NCI-H187 (cell line): ENCODE measurements around the gene VASP.

Experiments used
- DNase-seq, 2 experiments: peaks; one replicate each; lab custom pipeline; 2025; lab: John Stamatoyannopoulos, UW

Gene VASP

GRCh38 chr19:45554481-45554880 is 47.2 kb downstream of the VASP start:
- no peak for DNase-seq

DNA sequence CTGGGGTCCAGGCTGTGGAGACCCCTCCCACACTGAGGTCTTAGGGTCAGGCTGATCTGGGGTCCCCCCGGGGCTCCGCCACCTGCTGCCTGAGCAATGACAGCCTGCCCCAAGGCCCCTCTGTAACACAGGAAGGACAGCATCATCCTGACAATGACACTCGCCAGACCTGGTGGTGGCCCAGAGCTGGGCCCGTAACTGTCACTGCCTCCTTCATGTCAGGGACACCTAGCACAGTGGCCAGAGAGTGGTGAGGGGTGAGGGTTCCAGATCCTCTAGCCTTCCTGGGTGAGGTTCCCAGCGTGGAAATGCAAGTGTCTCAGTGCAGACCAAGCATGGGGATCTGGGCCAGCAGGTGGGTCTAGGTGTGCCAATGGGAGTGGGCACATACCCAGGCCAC is 49.6 kb downstream of the VASP start:
- no peak for DNase-seq

GRCh38 chr19:45558399-45558878 is 51.2 kb downstream of the VASP start:
- no peak for DNase-seq

- DNase-seq = no peak
Observed at GRCh38 chr19:45560038-45560437, 52.8 kb downstream of the VASP start.

- no peak for DNase-seq
Observed at GRCh38 chr19:45560686-45561085, 53.4 kb downstream of the VASP start.

DNA sequence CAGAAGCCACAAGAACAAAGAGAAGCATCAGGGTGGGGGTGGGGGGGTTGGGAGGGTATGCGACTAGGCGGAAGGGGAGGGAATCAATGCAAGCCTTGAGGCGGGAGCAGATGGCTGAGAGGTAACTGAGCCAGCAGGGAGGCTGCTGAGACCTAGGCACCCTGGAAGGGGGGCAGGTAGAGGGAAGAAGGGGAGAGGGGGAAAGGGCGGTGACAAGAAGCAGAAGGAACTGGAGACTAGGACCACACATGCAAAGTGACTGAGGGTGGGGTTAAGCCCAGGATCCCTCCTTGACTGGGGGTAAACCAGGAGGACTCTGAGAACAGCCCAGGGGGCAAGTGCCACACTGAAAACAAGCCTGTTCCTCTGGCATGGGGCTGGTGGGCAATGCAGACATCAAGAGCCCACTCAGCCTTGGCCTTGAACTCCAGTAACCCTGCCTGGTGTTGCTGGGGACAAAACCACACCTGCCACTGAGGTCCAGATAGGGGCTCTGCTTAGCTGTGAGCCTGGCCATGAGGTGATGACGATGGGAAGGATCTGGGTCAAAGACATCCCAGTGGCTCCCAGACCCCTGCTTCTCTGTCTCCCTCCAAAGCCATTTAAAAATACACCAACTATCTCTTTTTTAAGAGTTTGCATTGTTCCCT is 57.0 kb downstream of the VASP start:
- DNase-seq = no peak

DNA sequence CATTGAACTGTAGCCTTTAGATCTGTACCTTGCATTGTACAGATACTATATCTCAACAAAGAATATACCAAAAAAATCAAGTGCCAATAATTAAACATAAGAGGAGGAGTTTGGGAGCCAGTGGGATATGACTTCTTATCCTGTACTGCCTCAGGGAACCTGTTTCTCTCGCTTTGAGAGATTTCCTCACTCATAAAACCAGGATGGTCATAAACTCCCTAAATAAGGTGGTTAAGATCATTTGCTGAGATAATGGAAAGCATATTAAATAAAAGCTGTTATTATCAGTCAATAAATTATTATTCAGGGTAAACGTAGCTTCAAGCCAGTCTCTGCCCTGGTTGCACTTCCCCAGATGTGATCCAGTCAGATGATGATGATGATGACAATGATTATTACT is 60.3 kb downstream of the VASP start:
- DNase-seq = no peak

DNA sequence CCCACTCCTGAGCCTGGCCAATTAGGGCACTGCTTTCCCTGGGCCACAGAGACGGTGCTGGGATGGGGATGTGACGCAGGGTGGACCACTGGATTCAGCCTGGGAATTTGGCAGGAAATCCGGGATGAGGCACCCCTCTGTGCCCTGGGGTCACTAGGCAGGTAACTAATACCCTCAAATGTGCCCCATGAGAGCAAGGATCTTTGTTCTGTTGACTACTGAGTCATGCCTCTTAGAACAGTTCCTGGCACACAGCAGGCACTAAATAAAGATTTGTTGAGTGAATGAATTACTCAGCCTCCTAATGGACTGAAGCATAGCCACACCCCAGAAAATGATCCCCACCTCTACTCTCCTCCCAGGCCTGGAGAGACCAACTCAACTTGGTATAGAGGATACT is 61.5 kb downstream of the VASP start:
- DNase-seq = no peak

GRCh38 chr19:45569619-45570421 is 62.5 kb downstream of the VASP start:
- no peak for DNase-seq

DNA sequence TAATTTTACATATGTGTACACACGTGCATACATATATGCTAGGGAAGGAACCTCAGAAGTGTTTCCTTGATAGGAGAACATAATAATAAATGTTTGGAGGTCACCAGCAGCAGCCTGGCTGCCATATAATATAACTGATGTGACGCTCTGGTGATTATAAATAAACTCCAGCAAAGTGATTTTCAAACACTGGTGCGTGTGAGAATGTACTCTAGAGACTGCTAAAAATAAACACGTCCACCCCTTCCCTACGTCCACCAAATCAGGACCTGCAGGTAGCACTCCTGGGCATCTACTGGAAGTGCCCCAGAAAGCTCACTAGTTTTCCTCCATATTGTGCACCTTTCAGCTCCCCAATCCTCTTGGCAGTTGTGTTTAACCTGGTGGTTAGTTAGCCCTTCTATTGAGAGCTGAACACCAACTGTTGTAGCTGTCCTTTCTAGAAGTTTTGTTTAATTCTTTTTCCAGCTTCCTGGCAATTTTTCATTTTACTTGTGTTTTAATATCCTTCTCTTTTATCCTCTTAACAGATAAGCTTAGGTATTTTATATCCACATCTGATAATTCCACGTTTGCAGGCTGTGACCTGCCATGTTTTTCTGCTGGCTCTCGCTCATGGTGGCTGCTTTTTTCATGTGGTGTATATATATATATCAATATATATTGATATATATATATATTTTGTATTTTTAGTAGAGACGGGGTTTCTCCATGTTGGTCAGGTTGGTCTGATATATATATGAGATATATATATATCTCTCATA is 64.4 kb downstream of the VASP start:
- DNase-seq = no peak

GRCh38 chr19:45574526-45574925 is 67.2 kb downstream of the VASP start:
- DNase-seq = no peak

GRCh38 chr19:45575216-45575615 is 67.9 kb downstream of the VASP start:
- no peak for DNase-seq
